Stomach smooth muscle (tissue), 2 donors: Measurements from ENCODE around the gene PGRMC1.
"Not testable (repeated sequence)": the region's sequence is repeated elsewhere in the genome, so short reads cannot be mapped to it uniquely, and the experiment has no call there.

Experiments used
- H3K27ac ChIP-seq: one replicate; pipeline ENCODE4 v1.7.0; 2013; ENCODE audit warnings: mild to moderate bottlenecking, low read length, inconsistent platforms
- H3K27me3 ChIP-seq, 2 donors: one replicate each; pipeline ENCODE4 v1.7.0; 2013; ENCODE audit warnings: low read length in 2 of 2; ENCODE audit not compliant: insufficient read depth in 2 of 2, control insufficient read depth in 1 of 2
- H3K36me3 ChIP-seq, 2 donors: one replicate each; pipeline ENCODE4 v1.7.0; 2013; ENCODE audit warnings: low read length in 2 of 2; ENCODE audit not compliant: control insufficient read depth in 2 of 2, insufficient read depth in 2 of 2
- H3K4me1 ChIP-seq: one replicate; pipeline ENCODE4 v1.7.0; 2013; ENCODE audit warnings: low read length; ENCODE audit not compliant: control insufficient read depth, insufficient read depth
- H3K4me3 ChIP-seq, 2 donors: one replicate each; pipeline ENCODE4 v1.7.0; 2013; ENCODE audit warnings: low read length in 2 of 2
- H3K9ac ChIP-seq, 2 donors: one replicate each; pipeline ENCODE4 v1.7.0; 2013; ENCODE audit warnings: low read length in 2 of 2, mild to moderate bottlenecking in 1 of 2
- H3K9me3 ChIP-seq, 2 donors: one replicate each; pipeline ENCODE4 v1.7.0; 2013; ENCODE audit warnings: low read length in 2 of 2; ENCODE audit not compliant: control insufficient read depth in 2 of 2
- donor health status: healthy.
- donor health status: Pancreatic carcinoma.

PGRMC1 gene

DNA sequence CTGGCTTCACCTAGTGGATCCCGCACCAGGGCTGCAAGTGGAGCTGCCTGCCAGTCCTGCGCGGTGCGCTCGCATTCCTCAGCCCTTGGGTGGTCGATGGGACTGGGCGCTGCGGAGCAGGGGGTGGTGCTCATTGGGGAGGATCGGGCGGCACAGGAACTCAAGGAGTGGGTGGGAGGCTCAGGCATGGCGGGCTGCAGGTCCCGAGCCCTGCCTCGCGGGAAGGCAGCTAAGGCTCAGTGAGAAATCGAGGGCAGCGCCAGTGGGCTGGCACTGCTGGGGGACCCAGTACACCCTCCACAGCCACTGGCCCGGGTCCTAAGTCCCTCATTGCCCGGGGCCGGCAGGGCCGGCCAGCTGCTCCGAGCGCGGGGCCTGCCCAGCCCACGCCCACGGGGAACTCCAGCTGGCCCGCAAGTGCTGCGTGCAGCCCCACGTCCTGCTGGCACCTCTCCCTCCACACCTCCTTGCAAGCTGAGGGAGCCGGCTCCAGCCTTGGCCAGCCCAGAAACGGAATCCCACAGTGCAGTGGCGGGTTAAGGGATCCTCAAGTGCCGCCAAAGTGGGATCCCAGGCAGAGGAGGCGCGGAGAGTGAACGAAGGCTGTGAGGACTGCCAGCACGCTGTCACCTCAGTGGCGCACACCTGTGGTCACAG is 27.6 kb upstream of the PGRMC1 start:
- Histone ChIP-seq H3K27ac (no peak overlapping the region), H3K9me3 (no peaks in the 10 kb centered on the region), H3K4me3 (no peak overlapping the region), H3K9ac (no peak overlapping the region), H3K36me3 (no peaks in the 10 kb centered on the region), H3K27me3 (peaks cover 0 to 11% of the 10 kb centered on the region in 2 donors), H3K4me1 (no peaks in the 10 kb centered on the region)

DNA sequence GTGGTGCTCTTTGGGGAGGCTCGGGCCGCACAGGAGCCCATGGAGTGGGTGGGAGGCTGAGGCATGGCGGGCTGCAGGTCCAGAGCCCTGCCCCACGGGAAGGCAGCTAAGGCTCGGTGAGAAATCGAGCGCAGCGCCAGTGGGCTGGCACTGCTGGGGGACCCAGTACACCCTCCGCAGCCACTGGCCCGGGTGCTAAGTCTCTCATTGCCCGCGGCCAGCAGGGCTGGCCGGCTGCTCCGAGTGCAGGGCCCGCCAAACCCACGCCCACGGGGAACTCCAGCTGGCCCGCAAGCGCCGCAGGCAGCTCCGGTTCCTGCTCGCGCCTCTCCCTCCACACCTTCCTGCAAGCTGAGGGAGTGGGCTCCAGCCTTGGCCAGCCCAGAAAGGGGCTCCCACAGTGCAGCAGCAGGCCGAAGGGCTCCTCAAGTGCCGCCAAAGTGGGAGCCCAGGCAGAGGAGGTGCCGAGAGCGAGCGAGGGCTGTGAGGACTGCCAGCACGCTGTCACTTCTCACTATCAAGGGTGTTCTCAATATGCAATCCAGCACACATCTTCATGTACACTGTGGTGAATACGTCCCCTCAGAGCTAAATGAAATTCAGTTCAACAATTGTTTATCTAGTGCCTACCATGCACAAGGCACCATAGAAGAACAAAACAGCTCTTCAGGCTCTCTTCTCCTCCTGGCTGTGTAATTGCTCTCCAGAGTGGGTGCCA is 25.0 kb upstream of the PGRMC1 start:
- not testable (repeated sequence) for H3K9ac ChIP-seq, H3K4me1 ChIP-seq, H3K27ac ChIP-seq, H3K4me3 ChIP-seq, H3K27me3 ChIP-seq, H3K9me3 ChIP-seq, H3K36me3 ChIP-seq

- Histone ChIP-seq H3K36me3 (no peaks in the 10 kb centered on the region), H3K27me3 (peaks cover 0 to 2% of the 10 kb centered on the region in 2 donors)
Observed at GRCh38 chrX:119211649-119212014, 24.5 kb upstream of the PGRMC1 start.

GRCh38 chrX:119218198-119218597 is 17.9 kb upstream of the PGRMC1 start:
- Histone ChIP-seq H3K4me3 (no peak overlapping the region), H3K9ac (no peak overlapping the region), H3K36me3 (no peaks in the 10 kb centered on the region), H3K4me1 (no peaks in the 10 kb centered on the region), H3K27ac (no peak overlapping the region), H3K9me3 (no peaks in the 10 kb centered on the region), H3K27me3 (peaks cover 0 to 2% of the 10 kb centered on the region in 2 donors)

More at GRCh38 chrX:119211649-119212014, 24.5 kb upstream of the PGRMC1 start:
- H3K4me1 ChIP-seq, result no peaks in the 10 kb centered on the region
- no peak overlapping the region for H3K9ac ChIP-seq
- H3K27ac ChIP-seq, result no peak overlapping the region
- H3K4me3 ChIP-seq, result no peak overlapping the region
- no peaks in the 10 kb centered on the region for H3K9me3 ChIP-seq

DNA sequence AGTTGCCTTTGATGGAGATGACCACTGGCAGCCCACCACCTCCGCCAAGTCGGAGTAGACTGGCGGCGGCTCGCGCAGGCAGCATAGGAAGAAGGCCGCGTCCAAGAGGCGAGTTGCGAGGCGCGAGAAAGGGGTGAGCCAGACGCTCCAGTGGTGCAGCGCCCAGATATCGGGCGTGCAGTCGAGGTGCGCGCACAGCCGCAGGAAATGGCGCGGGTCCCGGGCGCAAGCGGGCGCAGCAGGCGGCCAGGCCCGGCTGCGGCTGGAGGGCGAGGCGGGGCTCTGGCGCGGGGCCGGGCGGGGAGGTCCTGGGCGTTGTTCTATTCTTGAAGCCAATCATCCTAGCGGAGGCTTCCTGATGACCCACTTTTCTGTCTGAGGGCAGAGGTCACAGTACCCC is 13.2 kb upstream of the PGRMC1 start:
- Histone ChIP-seq H3K4me1 (no peaks in the 10 kb centered on the region), H3K9me3 (no peaks in the 10 kb centered on the region), H3K9ac (no peak overlapping the region), H3K27ac (no peak overlapping the region), H3K4me3 (no peak overlapping the region), H3K36me3 (no peaks in the 10 kb centered on the region), H3K27me3 (no peaks in the 10 kb centered on the region)

DNA sequence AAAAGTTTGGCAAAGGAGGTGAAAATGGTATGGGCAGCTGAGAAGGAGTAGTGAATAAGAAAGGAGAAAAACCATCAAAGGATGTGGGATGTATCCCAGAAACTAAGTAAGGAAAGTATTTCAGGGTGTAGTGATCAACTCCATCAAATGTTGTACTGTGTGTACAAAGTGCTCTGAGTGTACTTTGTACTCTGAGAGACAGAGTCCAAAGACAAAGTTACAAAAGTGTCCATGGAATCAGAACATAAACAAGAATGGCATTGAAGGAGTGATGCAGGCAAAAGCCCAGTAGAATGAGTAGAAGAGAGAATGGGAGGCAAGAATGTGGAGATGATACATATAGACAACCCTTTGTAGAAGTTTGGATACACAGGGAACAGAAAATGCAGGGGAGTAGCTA is 12.3 kb upstream of the PGRMC1 start:
- no peaks in the 10 kb centered on the region for H3K36me3 ChIP-seq
- no peak overlapping the region for H3K27ac ChIP-seq
- H3K4me1 ChIP-seq, result no peaks in the 10 kb centered on the region

DNA sequence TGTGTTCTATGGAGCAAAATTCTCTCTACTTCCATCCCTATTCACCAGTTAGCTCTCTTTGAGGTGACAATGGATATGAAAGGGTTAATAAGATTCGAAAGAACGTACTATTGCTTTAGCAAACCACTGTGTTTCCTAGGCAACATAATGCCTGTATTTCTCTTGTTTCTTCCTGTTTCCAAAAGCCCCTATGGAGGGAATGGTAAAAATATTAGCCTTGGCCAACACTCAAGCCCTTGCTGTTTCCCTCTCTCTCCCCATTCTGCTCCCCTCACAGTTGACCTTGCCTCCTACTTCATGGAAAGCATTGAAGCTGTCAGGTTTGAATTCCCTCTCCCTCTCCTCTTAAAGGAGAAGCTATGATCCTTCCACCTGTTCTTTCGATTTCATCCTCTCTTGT is 9.6 kb upstream of the PGRMC1 start:
- H3K36me3 ChIP-seq, result no peaks in the 10 kb centered on the region
- H3K9me3 ChIP-seq, result no peaks in the 10 kb centered on the region
- no peak overlapping the region for H3K27ac ChIP-seq
- H3K4me1 ChIP-seq, result no peaks in the 10 kb centered on the region
- H3K27me3 ChIP-seq, result no peaks in the 10 kb centered on the region
- H3K9ac ChIP-seq, result no peak overlapping the region
- H3K4me3 ChIP-seq, result no peak overlapping the region

More for the DNA sequence above, 12.3 kb upstream of the PGRMC1 start:
- Histone ChIP-seq H3K9ac (no peak overlapping the region), H3K27me3 (no peaks in the 10 kb centered on the region), H3K4me3 (no peak overlapping the region), H3K9me3 (no peaks in the 10 kb centered on the region)

- Histone ChIP-seq H3K27me3 (no peaks in the 10 kb centered on the region), H3K9ac (no peak overlapping the region), H3K36me3 (no peaks in the 10 kb centered on the region), H3K27ac (no peak overlapping the region), H3K9me3 (no peaks in the 10 kb centered on the region), H3K4me3 (no peak overlapping the region), H3K4me1 (no peaks in the 10 kb centered on the region)
Observed at GRCh38 chrX:119228512-119229252, 7.4 kb upstream of the PGRMC1 start.

GRCh38 chrX:119229253-119229615 is 6.9 kb upstream of the PGRMC1 start:
- Histone ChIP-seq H3K27ac (no peak overlapping the region), H3K4me3 (no peak overlapping the region), H3K9ac (no peak overlapping the region), H3K36me3 (no peaks in the 10 kb centered on the region), H3K9me3 (no peaks in the 10 kb centered on the region), H3K27me3 (no peaks in the 10 kb centered on the region), H3K4me1 (no peaks in the 10 kb centered on the region)

GRCh38 chrX:119230850-119231249 is 5.2 kb upstream of the PGRMC1 start:
- no peaks in the 10 kb centered on the region for H3K4me1 ChIP-seq

More at GRCh38 chrX:119230850-119231249, 5.2 kb upstream of the PGRMC1 start:
- no peaks in the 10 kb centered on the region for H3K27me3 ChIP-seq
- H3K4me3 ChIP-seq, result no peak overlapping the region
- H3K27ac ChIP-seq, result no peak overlapping the region
- no peaks in the 10 kb centered on the region for H3K9me3 ChIP-seq
- no peak overlapping the region for H3K9ac ChIP-seq
- no peaks in the 10 kb centered on the region for H3K36me3 ChIP-seq
